Stimulated activated CD4-positive, alpha-beta T cell treated with anti-CD3 and anti-CD28 coated beads, Interleukin-12 subunit alpha, Interleukin-12 subunit beta, amount 100 ng/mL, for 48 hours (primary cell): Measurements from ENCODE around the gene PRKAG3.

Experiments used
- DNase-seq, 3 donors: peaks; one replicate each; pipeline ENCODE4 v3.0.0-alpha.2; 2020; ENCODE audit warnings: low read depth in 2 of 3, low spot score in 1 of 3

Gene PRKAG3

GRCh38 chr2:218815649-218816048 is 16.0 kb downstream of the PRKAG3 start:
- no peak for DNase-seq

- no peak for DNase-seq
Measured at GRCh38 chr2:218815244-218815637, 16.4 kb downstream of the PRKAG3 start.

GRCh38 chr2:218814540-218815243 is 16.9 kb downstream of the PRKAG3 start:
- DNase-seq = no peak

- DNase-seq = no peak
Measured at GRCh38 chr2:218813771-218814460, 17.7 kb downstream of the PRKAG3 start.

- no peak for DNase-seq
Measured at GRCh38 chr2:218812861-218813260, 18.7 kb downstream of the PRKAG3 start.

GRCh38 chr2:218812096-218812815 is 19.3 kb downstream of the PRKAG3 start:
- no peak for DNase-seq

GRCh38 chr2:218811382-218811781 is 20.2 kb downstream of the PRKAG3 start:
- no peak for DNase-seq

- no peak for DNase-seq
Measured at GRCh38 chr2:218810256-218810655, 21.3 kb downstream of the PRKAG3 start.

GRCh38 chr2:218809515-218809914 is 22.1 kb downstream of the PRKAG3 start:
- DNase-seq = no peak

- DNase-seq = no peak
Measured at GRCh38 chr2:218807626-218808025, 24.0 kb downstream of the PRKAG3 start.

- no peak for DNase-seq
Measured at GRCh38 chr2:218806346-218806978, 25.1 kb downstream of the PRKAG3 start.

- no peak for DNase-seq
Measured at GRCh38 chr2:218805627-218806026, 26.0 kb downstream of the PRKAG3 start.

- DNase-seq = no peak
Measured at GRCh38 chr2:218804817-218805216, 26.8 kb downstream of the PRKAG3 start.

- DNase-seq = no peak
Measured at GRCh38 chr2:218802386-218802994, 29.1 kb downstream of the PRKAG3 start.

- DNase-seq = no peak
Measured at GRCh38 chr2:218799990-218800389, 31.6 kb downstream of the PRKAG3 start.

- DNase-seq = no peak
Measured at GRCh38 chr2:218798767-218799504, 32.7 kb downstream of the PRKAG3 start.

GRCh38 chr2:218796691-218797090 is 34.9 kb downstream of the PRKAG3 start:
- no peak for DNase-seq

- DNase-seq = no peak
Measured at GRCh38 chr2:218792433-218792832, 39.2 kb downstream of the PRKAG3 start.

GRCh38 chr2:218788529-218789255 is 42.9 kb downstream of the PRKAG3 start:
- DNase-seq = no peak

- DNase-seq = no peak
Measured at GRCh38 chr2:218786133-218786532, 45.5 kb downstream of the PRKAG3 start.
